ENCODE data around the gene LINC00305. TPM values are rescaled to one million over a fixed set of nuclear protein-coding genes. Genes with fewer than 3 reads are reported as not detected.

Gene LINC00305
- total and polyA plus RNA-seq, 7 experiments from 2014 or later: not detected

- peaks cover 0 to 5% (median 0%) of the 10 kb centered on the region in 11 donors for H3K9me3 Mint-ChIP-seq
Measured at GRCh38 chr18:64100116-64100922, 48.6 kb downstream of the LINC00305 start.

GRCh38 chr18:64099244-64099643 is 49.6 kb downstream of the LINC00305 start:
- CTCF ChIA-PET: no interaction called here
- POLR2A ChIA-PET: no interaction called here
- Mint-ChIP-seq H3K9me3 (peaks cover 0 to 5% (median 0%) of the 10 kb centered on the region in 11 donors), H3K27ac (no peak overlapping the region), H3K4me1 (no peaks in the 10 kb centered on the region), H3K36me3 (no peaks in the 10 kb centered on the region), H3K27me3 (peaks cover 0 to 11% (median 6%) of the 10 kb centered on the region in 5 donors), H3K4me3 (no peak overlapping the region)
- H3K4me3 ChIP-seq (ENCODE audit: low read length): no peak overlapping the region
- H3K4me1 ChIP-seq (ENCODE audit: control insufficient read depth in 2 of 2, insufficient read depth in 2 of 2, low read length in 2 of 2): no peaks in the 10 kb centered on the region
- no peak for ATAC-seq
- H3K27ac ChIP-seq (ENCODE audit: low read depth, low read length): no peak overlapping the region
- no peaks in the 10 kb centered on the region for H3K36me3 ChIP-seq (ENCODE audit: control insufficient read depth in 2 of 3, insufficient read depth in 3 of 3, low read length in 3 of 3)
- DNase-seq: no peak
- intact Hi-C loops (cut with micrococcal nuclease): no loop called here
- no peaks in the 10 kb centered on the region for H3K9me3 ChIP-seq (ENCODE audit: control insufficient read depth in 2 of 3, low read length in 3 of 3)
- no peaks in the 10 kb centered on the region for H3K27me3 ChIP-seq (ENCODE audit: control insufficient read depth in 2 of 2, insufficient read depth in 2 of 2, low read length in 2 of 2)

More at GRCh38 chr18:64100116-64100922, 48.6 kb downstream of the LINC00305 start:
- Histone ChIP-seq H3K9me3 (ENCODE audit: control insufficient read depth in 2 of 3, low read length in 3 of 3) (no peaks in the 10 kb centered on the region), H3K27me3 (ENCODE audit: control insufficient read depth in 2 of 2, insufficient read depth in 2 of 2, low read length in 2 of 2) (no peaks in the 10 kb centered on the region), H3K4me3 (ENCODE audit: low read length) (no peak overlapping the region), H3K36me3 (ENCODE audit: control insufficient read depth in 2 of 3, insufficient read depth in 3 of 3, low read length in 3 of 3) (no peaks in the 10 kb centered on the region), H3K27ac (ENCODE audit: low read depth, low read length) (no peak overlapping the region), H3K4me1 (ENCODE audit: control insufficient read depth in 2 of 2, insufficient read depth in 2 of 2, low read length in 2 of 2) (no peaks in the 10 kb centered on the region)
- ChIA-PET POLR2A (no interaction called here), CTCF (no interaction called here)
- ATAC-seq (no peak), DNase-seq (no peak)
- Mint-ChIP-seq H3K27ac (no peak overlapping the region), H3K27me3 (peaks cover 0 to 7% (median 4%) of the 10 kb centered on the region in 5 donors), H3K4me3 (no peak overlapping the region), H3K36me3 (no peaks in the 10 kb centered on the region), H3K4me1 (no peaks in the 10 kb centered on the region)
- intact Hi-C loops (cut with micrococcal nuclease): no loop called here

- no peak overlapping the region for H3K4me3 Mint-ChIP-seq
- no peaks in the 10 kb centered on the region for H3K36me3 Mint-ChIP-seq
- no peaks in the 10 kb centered on the region for H3K27me3 ChIP-seq (ENCODE audit: control insufficient read depth in 2 of 2, insufficient read depth in 2 of 2, low read length in 2 of 2)
- ChIA-PET POLR2A (no interaction called here), CTCF (no interaction called here)
- ATAC-seq (no peak), DNase-seq (no peak)
- H3K27ac ChIP-seq (ENCODE audit: low read depth, low read length): no peak overlapping the region
- intact Hi-C loops (cut with micrococcal nuclease): no loop called here
- no peak overlapping the region for H3K4me3 ChIP-seq (ENCODE audit: low read length)
- peaks cover 0 to 5% (median 0%) of the 10 kb centered on the region in 11 donors for H3K9me3 Mint-ChIP-seq
- peaks cover 0 to 20% (median 0%) of the 10 kb centered on the region in 5 donors for H3K27me3 Mint-ChIP-seq
- H3K27ac Mint-ChIP-seq: no peak overlapping the region
- H3K9me3 ChIP-seq (ENCODE audit: control insufficient read depth in 2 of 3, low read length in 3 of 3): no peaks in the 10 kb centered on the region
- H3K36me3 ChIP-seq (ENCODE audit: control insufficient read depth in 2 of 3, insufficient read depth in 3 of 3, low read length in 3 of 3): no peaks in the 10 kb centered on the region
- H3K4me1 ChIP-seq (ENCODE audit: control insufficient read depth in 2 of 2, insufficient read depth in 2 of 2, low read length in 2 of 2): no peaks in the 10 kb centered on the region
- no peaks in the 10 kb centered on the region for H3K4me1 Mint-ChIP-seq
Measured at GRCh38 chr18:64097497-64097896, 51.4 kb downstream of the LINC00305 start.

GRCh38 chr18:64095056-64095455 is 53.8 kb downstream of the LINC00305 start:
- CTCF ChIA-PET: no interaction called here
- no peaks in the 10 kb centered on the region for H3K9me3 ChIP-seq (ENCODE audit: control insufficient read depth in 2 of 3, low read length in 3 of 3)
- no peak for DNase-seq
- peaks cover 0 to 21% (median 6%) of the 10 kb centered on the region in 5 donors for H3K27me3 Mint-ChIP-seq
- POLR2A ChIA-PET: no interaction called here
- H3K27ac ChIP-seq (ENCODE audit: low read depth, low read length): no peak overlapping the region
- H3K27me3 ChIP-seq (ENCODE audit: control insufficient read depth in 2 of 2, insufficient read depth in 2 of 2, low read length in 2 of 2): no peaks in the 10 kb centered on the region
- H3K4me3 ChIP-seq (ENCODE audit: low read length): no peak overlapping the region
- no peaks in the 10 kb centered on the region for H3K36me3 ChIP-seq (ENCODE audit: control insufficient read depth in 2 of 3, insufficient read depth in 3 of 3, low read length in 3 of 3)
- intact Hi-C loops (cut with micrococcal nuclease): no loop called here
- peaks cover 0 to 5% (median 0%) of the 10 kb centered on the region in 11 donors for H3K9me3 Mint-ChIP-seq
- no peak for ATAC-seq
- no peak overlapping the region for H3K27ac Mint-ChIP-seq
- H3K36me3 Mint-ChIP-seq: no peaks in the 10 kb centered on the region
- H3K4me1 Mint-ChIP-seq: no peaks in the 10 kb centered on the region
- no peaks in the 10 kb centered on the region for H3K4me1 ChIP-seq (ENCODE audit: control insufficient read depth in 2 of 2, insufficient read depth in 2 of 2, low read length in 2 of 2)
- H3K4me3 Mint-ChIP-seq: no peak overlapping the region

- intact Hi-C loops (cut with micrococcal nuclease): no loop called here
- CTCF ChIA-PET: no interaction called here
- no peaks in the 10 kb centered on the region for H3K4me1 Mint-ChIP-seq
Measured at GRCh38 chr18:64094210-64094609, 54.7 kb downstream of the LINC00305 start.

GRCh38 chr18:64091526-64091925 is 57.4 kb downstream of the LINC00305 start:
- ChIA-PET CTCF (no interaction called here), POLR2A (no interaction called here)
- intact Hi-C loops (cut with micrococcal nuclease): no loop called here
- DNase-seq: no peak
- Histone ChIP-seq H3K9me3 (ENCODE audit: control insufficient read depth in 2 of 3, low read length in 3 of 3) (no peaks in the 10 kb centered on the region), H3K4me3 (ENCODE audit: low read length) (no peak overlapping the region), H3K27ac (ENCODE audit: low read depth, low read length) (no peak overlapping the region), H3K27me3 (ENCODE audit: control insufficient read depth in 2 of 2, insufficient read depth in 2 of 2, low read length in 2 of 2) (no peaks in the 10 kb centered on the region), H3K4me1 (ENCODE audit: control insufficient read depth in 2 of 2, insufficient read depth in 2 of 2, low read length in 2 of 2) (no peaks in the 10 kb centered on the region), H3K36me3 (ENCODE audit: control insufficient read depth in 2 of 3, insufficient read depth in 3 of 3, low read length in 3 of 3) (no peaks in the 10 kb centered on the region)
- H3K27me3 Mint-ChIP-seq: peaks cover 0 to 26% (median 11%) of the 10 kb centered on the region in 5 donors
- H3K4me1 Mint-ChIP-seq: no peaks in the 10 kb centered on the region
- ATAC-seq: no peak
- H3K36me3 Mint-ChIP-seq: no peaks in the 10 kb centered on the region
- no peak overlapping the region for H3K27ac Mint-ChIP-seq
- peaks cover 0 to 13% (median 2%) of the 10 kb centered on the region in 11 donors for H3K9me3 Mint-ChIP-seq
- no peak overlapping the region for H3K4me3 Mint-ChIP-seq

More at GRCh38 chr18:64094210-64094609, 54.7 kb downstream of the LINC00305 start:
- ATAC-seq: no peak
- Histone ChIP-seq H3K36me3 (ENCODE audit: control insufficient read depth in 2 of 3, insufficient read depth in 3 of 3, low read length in 3 of 3) (no peaks in the 10 kb centered on the region), H3K9me3 (ENCODE audit: control insufficient read depth in 2 of 3, low read length in 3 of 3) (no peaks in the 10 kb centered on the region), H3K27ac (ENCODE audit: low read depth, low read length) (no peak overlapping the region), H3K27me3 (ENCODE audit: control insufficient read depth in 2 of 2, insufficient read depth in 2 of 2, low read length in 2 of 2) (no peaks in the 10 kb centered on the region), H3K4me1 (ENCODE audit: control insufficient read depth in 2 of 2, insufficient read depth in 2 of 2, low read length in 2 of 2) (no peaks in the 10 kb centered on the region), H3K4me3 (ENCODE audit: low read length) (no peak overlapping the region)
- DNase-seq: no peak
- Mint-ChIP-seq H3K27ac (no peak overlapping the region), H3K36me3 (no peaks in the 10 kb centered on the region), H3K4me3 (no peak overlapping the region), H3K9me3 (peaks cover 0 to 9% (median 0%) of the 10 kb centered on the region in 11 donors), H3K27me3 (peaks cover 0 to 21% (median 6%) of the 10 kb centered on the region in 5 donors)
- POLR2A ChIA-PET: no interaction called here

GRCh38 chr18:64090876-64091275 is 58.0 kb downstream of the LINC00305 start:
- Histone ChIP-seq H3K9me3 (ENCODE audit: control insufficient read depth in 2 of 3, low read length in 3 of 3) (no peaks in the 10 kb centered on the region), H3K27ac (ENCODE audit: low read depth, low read length) (no peak overlapping the region), H3K27me3 (ENCODE audit: control insufficient read depth in 2 of 2, insufficient read depth in 2 of 2, low read length in 2 of 2) (no peaks in the 10 kb centered on the region), H3K4me3 (ENCODE audit: low read length) (no peak overlapping the region), H3K4me1 (ENCODE audit: control insufficient read depth in 2 of 2, insufficient read depth in 2 of 2, low read length in 2 of 2) (no peaks in the 10 kb centered on the region), H3K36me3 (ENCODE audit: control insufficient read depth in 2 of 3, insufficient read depth in 3 of 3, low read length in 3 of 3) (no peaks in the 10 kb centered on the region)
- CTCF ChIA-PET: no interaction called here
- Mint-ChIP-seq H3K27ac (no peak overlapping the region), H3K27me3 (peaks cover 0 to 27% (median 11%) of the 10 kb centered on the region in 5 donors), H3K4me1 (no peaks in the 10 kb centered on the region), H3K4me3 (no peak overlapping the region), H3K36me3 (no peaks in the 10 kb centered on the region), H3K9me3 (peaks cover 0 to 13% (median 2%) of the 10 kb centered on the region in 11 donors)
- intact Hi-C loops (cut with micrococcal nuclease): no loop called here
- ATAC-seq: no peak
- DNase-seq: no peak
- POLR2A ChIA-PET: no interaction called here
